Measurements from ENCODE around the gene TRPM5.

The TRPM5 gene

DNA sequence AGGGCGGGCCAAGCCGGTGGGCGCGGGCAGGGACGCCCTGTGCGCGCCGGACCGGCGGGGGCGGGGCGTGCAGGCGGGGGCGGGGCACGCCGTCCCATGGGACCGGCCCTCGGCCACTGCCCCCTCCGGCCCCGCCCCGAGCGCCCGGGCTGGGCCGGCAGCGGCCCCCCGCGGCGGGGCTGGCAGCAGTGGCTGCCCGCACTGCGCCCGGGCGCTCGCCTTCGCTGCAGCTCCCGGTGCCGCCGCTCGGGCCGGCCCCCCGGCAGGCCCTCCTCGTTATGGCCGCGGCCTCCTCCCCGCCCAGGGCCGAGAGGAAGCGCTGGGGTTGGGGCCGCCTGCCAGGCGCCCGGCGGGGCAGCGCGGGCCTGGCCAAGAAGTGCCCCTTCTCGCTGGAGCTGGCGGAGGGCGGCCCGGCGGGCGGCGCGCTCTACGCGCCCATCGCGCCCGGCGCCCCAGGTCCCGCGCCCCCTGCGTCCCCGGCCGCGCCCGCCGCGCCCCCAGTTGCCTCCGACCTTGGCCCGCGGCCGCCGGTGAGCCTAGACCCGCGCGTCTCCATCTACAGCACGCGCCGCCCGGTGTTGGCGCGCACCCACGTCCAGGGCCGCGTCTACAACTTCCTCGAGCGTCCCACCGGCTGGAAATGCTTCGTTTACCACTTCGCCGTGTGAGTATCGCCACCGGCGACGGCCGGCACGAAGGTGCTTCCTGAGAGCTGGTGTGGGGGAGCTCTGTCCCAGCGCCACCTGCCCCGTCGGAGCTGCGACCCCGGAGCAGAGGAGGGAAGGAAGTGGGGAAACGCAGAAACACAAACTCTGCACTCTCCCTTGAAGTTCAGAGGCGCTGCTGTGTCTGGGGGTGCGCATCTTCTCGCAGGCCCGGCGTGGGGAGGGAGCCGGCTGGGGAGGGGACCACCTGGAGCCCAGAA, 769 bp upstream of the TRPM5 start, which contains the start of gene KCNQ1:
Gene KCNQ1, plus strand, starts transcription at position 188 of the 925 bp plus-strand sequence. Its CDS starts 91 bp downstream, at position 279.
- H3K79me2 ChIP-seq (ENCODE audit: control insufficient read depth, insufficient read depth, low read length, unreplicated experiment): no peaks in the 10 kb centered on the region
- no peak within 1 kb of the TSS for H2AFZ ChIP-seq (ENCODE audit: low read length, unreplicated experiment)
- no peaks in the 10 kb centered on the region for H3K36me3 ChIP-seq (ENCODE audit: insufficient read depth, low read length)
- peaks cover 75% of the 10 kb centered on the region for H3K27me3 ChIP-seq (ENCODE audit: insufficient read depth, low read length)
- no peak within 1 kb of the TSS for H3K4me3 ChIP-seq (ENCODE audit: low read depth, low read length)
- no peak within 1 kb of the TSS for H3K27ac ChIP-seq (ENCODE audit: low read depth, low read length)
- no peaks in the 10 kb centered on the region for H3K4me1 ChIP-seq (ENCODE audit: control insufficient read depth, insufficient read depth, low read length, unreplicated experiment)

DNA sequence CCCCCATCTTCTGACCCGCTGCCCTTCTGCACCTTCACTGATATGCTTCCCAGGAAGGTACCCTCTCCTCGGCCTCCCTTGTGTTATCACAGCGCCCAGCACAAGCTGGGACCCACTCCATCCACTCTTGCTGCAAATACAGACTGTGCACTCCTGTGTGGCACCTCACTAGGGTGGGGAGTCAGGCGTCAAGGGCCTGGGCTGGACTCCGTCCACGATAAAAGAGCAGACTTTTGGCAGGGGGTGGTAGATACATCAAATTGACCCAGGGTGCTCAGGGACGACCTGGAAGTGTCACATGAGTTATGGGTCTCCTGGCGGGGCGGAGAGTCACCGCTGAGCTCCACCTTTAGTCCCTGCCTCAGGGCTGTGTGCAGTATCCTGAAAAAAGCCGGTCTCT, 908 bp downstream of the TRPM5 start:
- H3K4me1 ChIP-seq (ENCODE audit: control insufficient read depth, insufficient read depth, low read length, unreplicated experiment): no peaks in the 10 kb centered on the region
- no peak overlapping the region for H2AFZ ChIP-seq (ENCODE audit: low read length, unreplicated experiment)
- no peak overlapping the region for H3K4me3 ChIP-seq (ENCODE audit: low read depth, low read length)
- no peaks in the 10 kb centered on the region for H3K36me3 ChIP-seq (ENCODE audit: insufficient read depth, low read length)
- no peaks in the 10 kb centered on the region for H3K79me2 ChIP-seq (ENCODE audit: control insufficient read depth, insufficient read depth, low read length, unreplicated experiment)
- H3K27me3 ChIP-seq (ENCODE audit: insufficient read depth, low read length): peaks cover 75% of the 10 kb centered on the region
- no peak overlapping the region for H3K27ac ChIP-seq (ENCODE audit: low read depth, low read length)

DNA sequence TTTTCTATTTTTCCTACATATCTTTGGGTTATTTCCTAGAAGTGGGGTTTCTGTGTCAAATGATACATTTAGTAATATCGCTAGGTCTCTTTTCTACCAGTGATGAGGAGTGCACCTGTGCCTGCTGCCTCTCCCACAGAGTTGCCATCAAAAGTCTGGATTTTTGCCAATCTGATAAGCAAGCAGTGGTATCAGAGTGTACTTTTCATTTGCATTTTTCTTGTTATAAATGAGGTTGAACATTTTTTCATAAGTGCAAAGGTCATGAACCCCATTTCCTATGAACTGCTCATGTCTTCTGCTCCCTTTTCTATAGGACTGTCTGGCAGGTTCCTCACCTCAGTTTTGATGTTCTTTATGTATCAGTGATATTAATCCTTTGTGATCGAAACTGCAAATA, 1.7 kb downstream of the TRPM5 start:
- Histone ChIP-seq H3K4me3 (ENCODE audit: low read depth, low read length) (no peak overlapping the region), H3K27me3 (ENCODE audit: insufficient read depth, low read length) (peaks cover 75% of the 10 kb centered on the region), H2AFZ (ENCODE audit: low read length, unreplicated experiment) (no peak overlapping the region), H3K79me2 (ENCODE audit: control insufficient read depth, insufficient read depth, low read length, unreplicated experiment) (no peaks in the 10 kb centered on the region), H3K27ac (ENCODE audit: low read depth, low read length) (no peak overlapping the region), H3K36me3 (ENCODE audit: insufficient read depth, low read length) (no peaks in the 10 kb centered on the region), H3K4me1 (ENCODE audit: control insufficient read depth, insufficient read depth, low read length, unreplicated experiment) (no peaks in the 10 kb centered on the region)

DNA sequence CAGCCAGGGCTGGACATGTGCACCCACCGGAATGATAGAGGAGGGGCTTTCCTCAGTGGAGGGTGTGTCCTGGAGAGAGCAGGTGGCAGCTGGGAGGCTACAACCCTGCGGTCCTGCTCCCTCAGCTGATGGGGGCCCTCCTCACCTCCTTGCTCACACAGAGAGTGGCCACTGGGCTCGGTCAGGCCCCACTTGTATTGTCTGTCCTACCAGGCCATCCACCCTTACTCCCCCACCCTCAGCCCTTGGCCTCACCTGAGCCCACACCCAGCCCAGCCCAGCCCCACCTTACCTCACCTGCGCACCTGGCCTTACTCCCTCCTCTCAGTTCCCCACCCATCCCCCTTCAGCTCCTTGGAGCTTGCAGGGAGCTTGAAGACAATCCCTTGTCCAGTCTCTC, 3.1 kb downstream of the TRPM5 start:
- no peak overlapping the region for H3K27ac ChIP-seq (ENCODE audit: low read depth, low read length)
- no peak overlapping the region for H2AFZ ChIP-seq (ENCODE audit: low read length, unreplicated experiment)
- H3K79me2 ChIP-seq (ENCODE audit: control insufficient read depth, insufficient read depth, low read length, unreplicated experiment): no peaks in the 10 kb centered on the region
- peaks cover 70% of the 10 kb centered on the region for H3K27me3 ChIP-seq (ENCODE audit: insufficient read depth, low read length)
- no peak overlapping the region for H3K4me3 ChIP-seq (ENCODE audit: low read depth, low read length)
- H3K4me1 ChIP-seq (ENCODE audit: control insufficient read depth, insufficient read depth, low read length, unreplicated experiment): no peaks in the 10 kb centered on the region
- no peaks in the 10 kb centered on the region for H3K36me3 ChIP-seq (ENCODE audit: insufficient read depth, low read length)

DNA sequence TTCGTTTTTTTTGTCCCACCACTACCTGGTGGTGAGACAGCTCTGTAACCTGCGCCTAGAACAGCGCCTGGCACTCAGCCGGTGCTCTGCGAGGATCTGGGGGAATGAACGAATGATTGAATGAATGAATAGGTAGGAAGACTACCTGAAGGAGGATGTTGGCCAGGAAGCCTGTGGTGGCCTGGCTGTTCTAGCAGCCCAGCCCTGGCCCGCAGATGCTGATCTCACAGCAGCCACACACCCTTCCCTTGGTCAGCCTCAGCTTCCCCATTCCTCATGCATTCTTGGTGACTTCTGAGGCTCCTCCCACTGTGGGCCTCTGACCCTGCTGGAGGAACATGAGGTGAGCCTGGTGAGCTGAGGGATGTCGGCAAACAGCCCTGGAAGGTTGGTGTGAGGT, 3.7 kb downstream of the TRPM5 start:
- no peak overlapping the region for H2AFZ ChIP-seq (ENCODE audit: low read length, unreplicated experiment)
- H3K27ac ChIP-seq (ENCODE audit: low read depth, low read length): no peak overlapping the region
- no peaks in the 10 kb centered on the region for H3K36me3 ChIP-seq (ENCODE audit: insufficient read depth, low read length)
- H3K79me2 ChIP-seq (ENCODE audit: control insufficient read depth, insufficient read depth, low read length, unreplicated experiment): no peaks in the 10 kb centered on the region
- H3K4me3 ChIP-seq (ENCODE audit: low read depth, low read length): no peak overlapping the region
- peaks cover 70% of the 10 kb centered on the region for H3K27me3 ChIP-seq (ENCODE audit: insufficient read depth, low read length)
- H3K4me1 ChIP-seq (ENCODE audit: control insufficient read depth, insufficient read depth, low read length, unreplicated experiment): no peaks in the 10 kb centered on the region

DNA sequence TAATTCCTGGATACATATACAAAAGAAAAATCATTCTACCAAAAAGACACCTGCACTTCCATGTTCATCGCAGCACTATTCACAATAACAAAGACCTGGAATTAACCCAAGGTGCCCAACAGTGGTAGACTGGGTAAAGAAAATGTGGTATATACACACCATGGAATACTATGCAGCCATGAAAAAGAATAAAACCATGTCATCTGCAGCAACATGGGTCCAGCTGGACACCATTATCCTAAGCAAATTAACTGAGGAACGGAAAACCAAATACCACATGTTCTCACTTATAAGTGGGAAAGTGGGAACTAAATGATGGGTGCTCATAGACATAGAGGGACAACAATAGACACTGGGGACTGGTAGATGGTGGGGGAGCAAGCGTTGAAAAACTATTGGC, 4.5 kb downstream of the TRPM5 start:
- H3K4me3 ChIP-seq (ENCODE audit: low read depth, low read length): no peak overlapping the region
- H3K4me1 ChIP-seq (ENCODE audit: control insufficient read depth, insufficient read depth, low read length, unreplicated experiment): no peaks in the 10 kb centered on the region
- no peaks in the 10 kb centered on the region for H3K79me2 ChIP-seq (ENCODE audit: control insufficient read depth, insufficient read depth, low read length, unreplicated experiment)
- H3K27me3 ChIP-seq (ENCODE audit: insufficient read depth, low read length): peaks cover 66% of the 10 kb centered on the region
- no peaks in the 10 kb centered on the region for H3K36me3 ChIP-seq (ENCODE audit: insufficient read depth, low read length)
- no peak overlapping the region for H2AFZ ChIP-seq (ENCODE audit: low read length, unreplicated experiment)
- no peak overlapping the region for H3K27ac ChIP-seq (ENCODE audit: low read depth, low read length)

DNA sequence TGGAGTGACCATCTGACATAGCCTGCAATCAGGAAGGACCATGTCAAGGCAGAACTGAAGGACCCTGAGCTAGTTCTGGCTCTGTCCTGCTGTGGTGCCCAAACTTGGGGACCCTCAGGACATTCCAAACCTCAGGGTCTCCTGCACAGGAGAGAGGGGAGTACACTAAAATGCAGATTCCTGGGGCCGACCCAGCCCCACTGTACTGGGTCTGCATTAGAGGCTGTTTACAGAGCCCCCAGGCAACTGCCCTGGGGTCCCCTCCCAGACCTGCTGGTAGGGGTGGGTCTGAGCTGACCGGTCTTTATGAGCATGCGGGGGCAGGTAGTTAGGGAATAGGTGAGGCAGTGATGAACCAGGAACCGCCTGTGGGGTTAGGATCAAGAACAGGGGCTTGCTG, 6.8 kb downstream of the TRPM5 start:
- Histone ChIP-seq H2AFZ (ENCODE audit: low read length, unreplicated experiment) (no peak overlapping the region), H3K4me3 (ENCODE audit: low read depth, low read length) (no peak overlapping the region), H3K27ac (ENCODE audit: low read depth, low read length) (no peak overlapping the region), H3K27me3 (ENCODE audit: insufficient read depth, low read length) (peaks cover 48% of the 10 kb centered on the region), H3K4me1 (ENCODE audit: control insufficient read depth, insufficient read depth, low read length, unreplicated experiment) (no peaks in the 10 kb centered on the region), H3K36me3 (ENCODE audit: insufficient read depth, low read length) (no peaks in the 10 kb centered on the region), H3K79me2 (ENCODE audit: control insufficient read depth, insufficient read depth, low read length, unreplicated experiment) (no peaks in the 10 kb centered on the region)

DNA sequence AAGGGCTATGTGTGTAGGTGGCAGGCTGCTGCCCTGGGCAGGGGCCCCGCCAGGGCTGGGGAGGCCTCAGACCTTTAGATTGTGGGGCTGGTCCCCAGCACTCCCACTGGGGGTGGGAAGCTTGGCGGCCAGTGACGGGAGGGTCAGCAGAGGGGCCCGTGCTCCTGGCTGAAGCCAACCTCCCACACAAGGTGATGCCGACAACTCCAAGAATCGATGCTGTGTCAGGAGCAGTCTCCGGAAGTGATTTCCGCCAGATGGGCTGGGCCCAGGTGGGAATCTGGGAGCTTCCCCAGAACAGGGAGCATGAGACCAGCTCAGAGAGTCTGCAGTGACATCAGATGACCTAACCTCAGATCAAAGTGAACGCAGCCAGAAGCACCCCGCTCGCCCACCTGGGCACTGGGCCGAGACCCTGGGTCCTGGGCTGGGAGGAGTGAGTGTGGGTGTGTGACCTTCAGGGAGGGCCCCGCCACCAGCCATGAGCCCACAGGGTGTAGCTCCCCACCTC, 7.7 kb downstream of the TRPM5 start:
- H3K4me1 ChIP-seq (ENCODE audit: control insufficient read depth, insufficient read depth, low read length, unreplicated experiment): no peaks in the 10 kb centered on the region
- H3K36me3 ChIP-seq (ENCODE audit: insufficient read depth, low read length): no peaks in the 10 kb centered on the region
- no peak overlapping the region for H3K27ac ChIP-seq (ENCODE audit: low read depth, low read length)
- H3K27me3 ChIP-seq (ENCODE audit: insufficient read depth, low read length): peaks cover 41% of the 10 kb centered on the region
- no peak overlapping the region for H3K4me3 ChIP-seq (ENCODE audit: low read depth, low read length)
- no peaks in the 10 kb centered on the region for H3K79me2 ChIP-seq (ENCODE audit: control insufficient read depth, insufficient read depth, low read length, unreplicated experiment)
- no peak overlapping the region for H2AFZ ChIP-seq (ENCODE audit: low read length, unreplicated experiment)

DNA sequence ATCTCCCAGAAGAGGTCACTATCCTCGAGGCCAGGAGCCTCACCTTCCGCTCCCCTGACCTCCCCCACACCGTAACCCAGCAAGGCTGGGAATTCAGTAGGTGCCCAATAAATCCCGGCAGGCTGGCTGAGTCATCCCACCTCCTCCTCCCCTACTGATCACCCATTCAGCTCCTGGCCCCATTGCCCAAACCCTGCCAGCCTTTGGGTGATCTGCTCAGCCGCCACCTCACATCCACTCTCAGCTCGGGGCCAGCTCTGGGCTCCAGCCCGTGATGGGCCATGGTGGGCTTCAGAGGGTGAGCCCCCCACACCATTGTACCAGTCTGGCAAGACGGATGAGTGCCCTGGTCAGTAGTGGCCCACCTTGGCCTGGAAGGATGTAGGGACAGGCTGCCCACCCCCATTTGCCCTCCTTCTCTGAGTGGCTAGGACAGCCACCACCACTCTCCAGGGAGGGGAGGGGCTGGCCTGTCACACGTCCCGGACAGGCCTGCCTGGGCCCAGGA, 8.2 kb downstream of the TRPM5 start:
- Histone ChIP-seq H3K27ac (ENCODE audit: low read depth, low read length) (no peak overlapping the region), H3K4me3 (ENCODE audit: low read depth, low read length) (no peak overlapping the region), H2AFZ (ENCODE audit: low read length, unreplicated experiment) (no peak overlapping the region), H3K79me2 (ENCODE audit: control insufficient read depth, insufficient read depth, low read length, unreplicated experiment) (no peaks in the 10 kb centered on the region), H3K4me1 (ENCODE audit: control insufficient read depth, insufficient read depth, low read length, unreplicated experiment) (no peaks in the 10 kb centered on the region), H3K27me3 (ENCODE audit: insufficient read depth, low read length) (peaks cover 41% of the 10 kb centered on the region), H3K36me3 (ENCODE audit: insufficient read depth, low read length) (no peaks in the 10 kb centered on the region)

DNA sequence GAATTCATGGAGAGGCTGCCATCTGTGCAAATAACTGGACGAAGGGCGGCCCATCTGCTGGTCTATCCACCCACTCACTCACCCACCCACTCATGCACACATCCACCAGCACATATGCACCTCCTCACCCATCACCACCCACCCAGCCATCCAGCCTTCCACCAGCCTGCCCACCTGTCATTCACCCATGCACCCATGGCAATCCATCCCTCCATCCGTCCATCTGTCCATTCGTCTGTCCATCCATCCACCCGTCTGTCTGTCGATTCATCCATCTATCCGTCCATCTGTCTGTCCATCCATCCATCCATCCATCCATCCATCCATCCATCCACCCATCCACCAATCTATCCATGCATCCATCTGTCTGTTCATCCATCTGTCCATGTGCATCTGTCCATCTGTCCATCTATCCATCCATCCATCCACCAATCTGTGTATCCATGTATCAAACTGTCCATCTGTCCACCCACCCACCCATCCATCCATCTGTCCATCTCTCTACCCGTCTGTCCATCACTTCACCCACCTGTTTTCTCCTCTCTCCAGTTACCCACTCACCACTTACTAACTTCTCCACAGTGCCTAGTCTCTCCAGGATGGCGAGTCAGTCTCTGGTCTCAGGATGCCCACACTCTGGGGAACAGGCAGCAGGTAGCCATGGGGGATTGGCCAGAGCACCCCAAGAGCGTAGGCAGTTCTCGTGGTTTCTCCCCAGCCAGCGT, 8.9 kb downstream of the TRPM5 start:
- Histone ChIP-seq H3K27ac (ENCODE audit: low read depth, low read length) (no peak overlapping the region), H3K27me3 (ENCODE audit: insufficient read depth, low read length) (peaks cover 41% of the 10 kb centered on the region), H2AFZ (ENCODE audit: low read length, unreplicated experiment) (no peak overlapping the region), H3K36me3 (ENCODE audit: insufficient read depth, low read length) (no peaks in the 10 kb centered on the region), H3K4me3 (ENCODE audit: low read depth, low read length) (no peak overlapping the region), H3K4me1 (ENCODE audit: control insufficient read depth, insufficient read depth, low read length, unreplicated experiment) (no peaks in the 10 kb centered on the region), H3K79me2 (ENCODE audit: control insufficient read depth, insufficient read depth, low read length, unreplicated experiment) (no peaks in the 10 kb centered on the region)

Data from ACC112 (cell line).